ENCODE data around the gene TOP2B. TPM values are rescaled to one million over a fixed set of nuclear protein-coding genes. Genes with fewer than 3 reads are reported as not detected.

The TOP2B gene
- total and polyA plus RNA-seq, 4 donors: 13.5 to 52.9 (median 34.5) TPM

DNA sequence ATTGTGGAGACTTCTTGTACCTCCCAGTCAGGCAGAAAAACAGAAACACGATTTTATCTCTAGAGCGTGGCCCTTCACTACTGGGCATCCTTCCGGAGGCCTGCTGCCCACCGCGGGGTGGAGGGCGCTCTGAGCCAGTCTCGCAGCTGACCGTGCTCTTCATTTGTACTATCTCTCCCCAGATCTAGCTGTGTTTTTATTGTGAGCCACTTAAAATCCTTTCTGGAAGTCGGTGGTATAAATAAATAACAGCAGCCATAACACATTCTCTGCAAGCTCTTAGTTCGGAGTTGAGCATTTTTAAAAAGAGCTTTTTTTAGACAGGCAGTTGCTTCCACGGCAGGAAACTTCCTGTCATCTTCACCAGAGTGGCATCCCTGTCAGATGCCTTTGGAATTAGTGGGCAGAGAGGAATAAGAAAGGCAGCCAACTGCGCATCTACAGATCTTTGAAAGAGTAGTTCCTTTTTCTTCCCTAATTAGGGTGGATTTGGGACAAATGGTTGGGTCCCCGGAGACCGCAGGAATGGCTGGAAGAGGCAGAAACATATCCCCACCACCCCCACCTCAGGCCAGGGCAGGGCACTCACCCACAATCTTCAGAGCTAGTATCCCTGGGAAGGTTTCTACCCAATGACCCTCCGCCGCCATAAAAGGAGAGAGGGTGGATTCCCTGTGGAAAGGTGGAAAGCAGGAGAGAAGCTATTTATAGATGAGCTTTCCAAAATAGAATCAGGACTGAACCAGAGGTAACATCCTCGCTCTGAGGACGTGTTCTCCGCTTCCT lies 91.1 kb downstream of the TOP2B start:
- no peaks in the 10 kb centered on the region for H3K4me1 ChIP-seq (ENCODE audit: control insufficient read depth in 4 of 4, insufficient read depth in 4 of 4, low read length in 3 of 4)
- H3K9me3 ChIP-seq (ENCODE audit: control insufficient read depth in 4 of 4, low read length in 3 of 4): no peaks in the 10 kb centered on the region
- H3K27ac ChIP-seq (ENCODE audit: low read depth in 1 of 2, low read length in 2 of 2): no peak overlapping the region
- peaks cover 0 to 3% (median 0%) of the 10 kb centered on the region in 4 donors for H3K36me3 ChIP-seq (ENCODE audit: control insufficient read depth in 4 of 4, insufficient read depth in 3 of 4, low read depth in 1 of 4, low read length in 3 of 4)
- WGBS: 80% methylated on average over 19 of the region's 19 CpGs
- no peak for DNase-seq (ENCODE audit: low spot score)
- no peak overlapping the region for H3K9ac ChIP-seq (ENCODE audit: low read depth in 1 of 2, low read length in 2 of 2)
- no peak overlapping the region for H3K4me3 ChIP-seq (ENCODE audit: low read depth in 1 of 3, low read length in 3 of 3)
- no peaks in the 10 kb centered on the region for H3K27me3 ChIP-seq (ENCODE audit: control insufficient read depth in 4 of 4, insufficient read depth in 4 of 4, low read length in 3 of 4)
- TF ChIP-seq SP1 (IDR thresholded peaks at IDR 0.05): no peak
- no peak for TF ChIP-seq HNF4G (IDR thresholded peaks at IDR 0.05)
- TF ChIP-seq, protein P1, sequence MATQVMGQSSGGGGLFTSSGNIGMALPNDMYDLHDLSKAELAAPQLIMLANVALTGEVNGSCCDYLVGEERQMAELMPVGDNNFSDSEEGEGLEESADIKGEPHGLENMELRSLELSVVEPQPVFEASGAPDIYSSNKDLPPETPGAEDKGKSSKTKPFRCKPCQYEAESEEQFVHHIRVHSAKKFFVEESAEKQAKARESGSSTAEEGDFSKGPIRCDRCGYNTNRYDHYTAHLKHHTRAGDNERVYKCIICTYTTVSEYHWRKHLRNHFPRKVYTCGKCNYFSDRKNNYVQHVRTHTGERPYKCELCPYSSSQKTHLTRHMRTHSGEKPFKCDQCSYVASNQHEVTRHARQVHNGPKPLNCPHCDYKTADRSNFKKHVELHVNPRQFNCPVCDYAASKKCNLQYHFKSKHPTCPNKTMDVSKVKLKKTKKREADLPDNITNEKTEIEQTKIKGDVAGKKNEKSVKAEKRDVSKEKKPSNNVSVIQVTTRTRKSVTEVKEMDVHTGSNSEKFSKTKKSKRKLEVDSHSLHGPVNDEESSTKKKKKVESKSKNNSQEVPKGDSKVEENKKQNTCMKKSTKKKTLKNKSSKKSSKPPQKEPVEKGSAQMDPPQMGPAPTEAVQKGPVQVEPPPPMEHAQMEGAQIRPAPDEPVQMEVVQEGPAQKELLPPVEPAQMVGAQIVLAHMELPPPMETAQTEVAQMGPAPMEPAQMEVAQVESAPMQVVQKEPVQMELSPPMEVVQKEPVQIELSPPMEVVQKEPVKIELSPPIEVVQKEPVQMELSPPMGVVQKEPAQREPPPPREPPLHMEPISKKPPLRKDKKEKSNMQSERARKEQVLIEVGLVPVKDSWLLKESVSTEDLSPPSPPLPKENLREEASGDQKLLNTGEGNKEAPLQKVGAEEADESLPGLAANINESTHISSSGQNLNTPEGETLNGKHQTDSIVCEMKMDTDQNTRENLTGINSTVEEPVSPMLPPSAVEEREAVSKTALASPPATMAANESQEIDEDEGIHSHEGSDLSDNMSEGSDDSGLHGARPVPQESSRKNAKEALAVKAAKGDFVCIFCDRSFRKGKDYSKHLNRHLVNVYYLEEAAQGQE (IDR thresholded peaks at IDR 0.05): no peak
- no peak for TF ChIP-seq EGR1 (IDR thresholded peaks at IDR 0.05; ENCODE audit: low read depth in 2 of 2)
- TF ChIP-seq, protein P2, sequence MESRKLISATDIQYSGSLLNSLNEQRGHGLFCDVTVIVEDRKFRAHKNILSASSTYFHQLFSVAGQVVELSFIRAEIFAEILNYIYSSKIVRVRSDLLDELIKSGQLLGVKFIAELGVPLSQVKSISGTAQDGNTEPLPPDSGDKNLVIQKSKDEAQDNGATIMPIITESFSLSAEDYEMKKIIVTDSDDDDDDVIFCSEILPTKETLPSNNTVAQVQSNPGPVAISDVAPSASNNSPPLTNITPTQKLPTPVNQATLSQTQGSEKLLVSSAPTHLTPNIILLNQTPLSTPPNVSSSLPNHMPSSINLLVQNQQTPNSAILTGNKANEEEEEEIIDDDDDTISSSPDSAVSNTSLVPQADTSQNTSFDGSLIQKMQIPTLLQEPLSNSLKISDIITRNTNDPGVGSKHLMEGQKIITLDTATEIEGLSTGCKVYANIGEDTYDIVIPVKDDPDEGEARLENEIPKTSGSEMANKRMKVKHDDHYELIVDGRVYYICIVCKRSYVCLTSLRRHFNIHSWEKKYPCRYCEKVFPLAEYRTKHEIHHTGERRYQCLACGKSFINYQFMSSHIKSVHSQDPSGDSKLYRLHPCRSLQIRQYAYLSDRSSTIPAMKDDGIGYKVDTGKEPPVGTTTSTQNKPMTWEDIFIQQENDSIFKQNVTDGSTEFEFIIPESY (IDR thresholded peaks at IDR 0.05): no peak
- no peak for TF ChIP-seq JUND (IDR thresholded peaks at IDR 0.05)
- TF ChIP-seq, protein P3, sequence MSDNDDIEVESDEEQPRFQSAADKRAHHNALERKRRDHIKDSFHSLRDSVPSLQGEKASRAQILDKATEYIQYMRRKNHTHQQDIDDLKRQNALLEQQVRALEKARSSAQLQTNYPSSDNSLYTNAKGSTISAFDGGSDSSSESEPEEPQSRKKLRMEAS (IDR thresholded peaks at IDR 0.05): no peak
- TF ChIP-seq YY1 (IDR thresholded peaks at IDR 0.05): no peak

DNA sequence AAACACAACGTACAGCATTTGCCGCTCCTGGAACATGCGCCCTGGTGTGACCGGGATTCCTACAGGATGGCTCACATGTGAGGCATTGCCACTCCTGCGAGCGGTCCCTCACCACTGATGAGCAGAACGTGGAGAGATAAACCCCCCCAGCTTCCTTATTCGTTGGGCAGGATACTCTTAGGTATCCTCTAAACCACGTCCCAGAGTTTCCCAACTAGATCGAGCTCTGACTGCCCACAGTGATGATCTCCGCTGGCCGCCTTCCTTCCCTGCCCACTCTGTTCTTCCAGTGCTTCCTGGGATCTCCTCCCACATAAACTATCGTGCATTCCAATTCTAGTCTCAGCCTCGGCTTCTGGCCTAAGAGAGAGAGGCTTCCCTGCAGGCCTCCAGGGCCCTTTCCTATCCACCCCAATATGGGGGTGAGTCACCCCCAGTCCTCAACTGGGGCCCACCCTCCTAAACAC lies 91.8 kb downstream of the TOP2B start:
- no peaks in the 10 kb centered on the region for H3K9me3 ChIP-seq (ENCODE audit: control insufficient read depth in 4 of 4, low read length in 3 of 4)
- DNase-seq (ENCODE audit: low spot score): no peak
- no peaks in the 10 kb centered on the region for H3K27me3 ChIP-seq (ENCODE audit: control insufficient read depth in 4 of 4, insufficient read depth in 4 of 4, low read length in 3 of 4)
- 83% methylated on average over 14 of the region's 14 CpGs for WGBS
- no peak overlapping the region for H3K4me3 ChIP-seq (ENCODE audit: low read depth in 1 of 3, low read length in 3 of 3)
- no peak overlapping the region for H3K9ac ChIP-seq (ENCODE audit: low read depth in 1 of 2, low read length in 2 of 2)
- no peaks in the 10 kb centered on the region for H3K4me1 ChIP-seq (ENCODE audit: control insufficient read depth in 4 of 4, insufficient read depth in 4 of 4, low read length in 3 of 4)
- H3K36me3 ChIP-seq (ENCODE audit: control insufficient read depth in 4 of 4, insufficient read depth in 3 of 4, low read depth in 1 of 4, low read length in 3 of 4): peaks cover 0 to 3% (median 0%) of the 10 kb centered on the region in 4 donors
- H3K27ac ChIP-seq (ENCODE audit: low read depth in 1 of 2, low read length in 2 of 2): no peak overlapping the region
- TF ChIP-seq, protein P2 (IDR thresholded peaks at IDR 0.05): no peak
- TF ChIP-seq, protein P3 (IDR thresholded peaks at IDR 0.05): no peak
- TF ChIP-seq GABPA (IDR thresholded peaks at IDR 0.05 in 1 of 2, conservative IDR thresholded peaks at IDR 0.05 in 1 of 2) (no peak), SP1 (IDR thresholded peaks at IDR 0.05) (no peak), EGR1 (IDR thresholded peaks at IDR 0.05; ENCODE audit: low read depth in 2 of 2) (no peak), JUND (IDR thresholded peaks at IDR 0.05) (no peak), RAD21 (IDR thresholded peaks at IDR 0.05) (no peak), NR2F2 (IDR thresholded peaks at IDR 0.05) (no peak), FOXA2 (IDR thresholded peaks at IDR 0.05) (no peak), YY1 (IDR thresholded peaks at IDR 0.05) (no peak), TAF1 (conservative IDR thresholded peaks at IDR 0.05) (no peak), HNF4G (IDR thresholded peaks at IDR 0.05) (no peak)
- TF ChIP-seq, protein P4, sequence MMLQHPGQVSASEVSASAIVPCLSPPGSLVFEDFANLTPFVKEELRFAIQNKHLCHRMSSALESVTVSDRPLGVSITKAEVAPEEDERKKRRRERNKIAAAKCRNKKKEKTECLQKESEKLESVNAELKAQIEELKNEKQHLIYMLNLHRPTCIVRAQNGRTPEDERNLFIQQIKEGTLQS (IDR thresholded peaks at IDR 0.05): no peak
- TF ChIP-seq, protein P1 (IDR thresholded peaks at IDR 0.05): no peak
- TF ChIP-seq, protein P5, sequence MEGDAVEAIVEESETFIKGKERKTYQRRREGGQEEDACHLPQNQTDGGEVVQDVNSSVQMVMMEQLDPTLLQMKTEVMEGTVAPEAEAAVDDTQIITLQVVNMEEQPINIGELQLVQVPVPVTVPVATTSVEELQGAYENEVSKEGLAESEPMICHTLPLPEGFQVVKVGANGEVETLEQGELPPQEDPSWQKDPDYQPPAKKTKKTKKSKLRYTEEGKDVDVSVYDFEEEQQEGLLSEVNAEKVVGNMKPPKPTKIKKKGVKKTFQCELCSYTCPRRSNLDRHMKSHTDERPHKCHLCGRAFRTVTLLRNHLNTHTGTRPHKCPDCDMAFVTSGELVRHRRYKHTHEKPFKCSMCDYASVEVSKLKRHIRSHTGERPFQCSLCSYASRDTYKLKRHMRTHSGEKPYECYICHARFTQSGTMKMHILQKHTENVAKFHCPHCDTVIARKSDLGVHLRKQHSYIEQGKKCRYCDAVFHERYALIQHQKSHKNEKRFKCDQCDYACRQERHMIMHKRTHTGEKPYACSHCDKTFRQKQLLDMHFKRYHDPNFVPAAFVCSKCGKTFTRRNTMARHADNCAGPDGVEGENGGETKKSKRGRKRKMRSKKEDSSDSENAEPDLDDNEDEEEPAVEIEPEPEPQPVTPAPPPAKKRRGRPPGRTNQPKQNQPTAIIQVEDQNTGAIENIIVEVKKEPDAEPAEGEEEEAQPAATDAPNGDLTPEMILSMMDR (IDR thresholded peaks at IDR 0.05; ENCODE audit: low read depth, low read length, missing input control): no peak
